CD14-positive monocyte (primary cell): ENCODE measurements around the gene CHST12. TPM values are rescaled to one million over a fixed set of nuclear protein-coding genes. Genes with fewer than 3 reads are reported as not detected.

Experiments used
- DNase-seq, 3 donors: peaks; one replicate each; pipeline ENCODE4 v3.0.0-alpha.2; 2011 to 2022
- H2AFZ ChIP-seq: 2 replicates; pipeline ENCODE4 v1.6.0; 2012; ENCODE audit warnings: mild to moderate bottlenecking, low read depth, low read length, inconsistent platforms; ENCODE audit not compliant: insufficient read depth, poor library complexity, severe bottlenecking
- H3K27ac ChIP-seq, 2 donors: 1 replicate in 1 of 2; 2 replicates in 1 of 2; pipeline ENCODE4 v1.5.1; 2012 to 2013; ENCODE audit warnings: low read length in 2 of 2, control low read depth in 1 of 2, inconsistent platforms in 1 of 2, low read depth in 1 of 2, mild to moderate bottlenecking in 1 of 2
- H3K27me3 ChIP-seq, 2 donors: one replicate each; pipeline versions ENCODE4 v1.6.0 to v1.6.1; 2011 to 2013; ENCODE audit warnings: low read length in 2 of 2; ENCODE audit not compliant: control insufficient read depth in 2 of 2, insufficient read depth in 2 of 2
- H3K36me3 ChIP-seq, 2 donors: replicated peaks in 1 of 2; 1 replicate in 1 of 2; 2 replicates in 1 of 2; pipeline versions ENCODE4 v1.5.1 to v1.6.1; 2012 to 2013; ENCODE audit warnings: low read length in 2 of 2, control low read depth in 1 of 2, inconsistent platforms in 1 of 2, mild to moderate bottlenecking in 1 of 2; ENCODE audit not compliant: insufficient read depth in 2 of 2, control insufficient read depth in 1 of 2
- H3K4me1 ChIP-seq, 2 donors: 1 replicate in 1 of 2; 2 replicates in 1 of 2; pipeline versions ENCODE4 v1.5.1 to v1.6.1; 2012 to 2013; ENCODE audit warnings: low read length in 2 of 2, control low read depth in 1 of 2, inconsistent platforms in 1 of 2, mild to moderate bottlenecking in 1 of 2, moderate library complexity in 1 of 2; ENCODE audit not compliant: insufficient read depth in 2 of 2, control insufficient read depth in 1 of 2
- H3K4me2 ChIP-seq: replicated peaks from 2 replicates; pipeline ENCODE3; 2012; ENCODE audit warnings: low read length, moderate library complexity, mild to moderate bottlenecking; ENCODE audit not compliant: poor library complexity, severe bottlenecking; ENCODE audit errors: extremely low read depth
- H3K4me3 ChIP-seq, 3 experiments: fragments of 200-600 bp in 1 of 3; sonication (generic) in 1 of 3; replicated peaks in 1 of 3; 1 replicate in 2 of 3; 2 replicates in 1 of 3; pipeline ENCODE4 v1.5.1; 2011 to 2013; ENCODE audit warnings: low read length in 3 of 3, mild to moderate bottlenecking in 3 of 3, control low read depth in 2 of 3, low read depth in 2 of 3, inconsistent platforms in 1 of 3, moderate library complexity in 1 of 3
- H3K79me2 ChIP-seq: 2 replicates; pipeline ENCODE4 v1.6.0; 2012; ENCODE audit warnings: mild to moderate bottlenecking, control low read depth, inconsistent platforms, low read length, moderate library complexity; ENCODE audit not compliant: insufficient read depth
- H3K9ac ChIP-seq: 2 replicates; pipeline ENCODE4 v1.6.0; 2017; ENCODE audit warnings: low read length, mild to moderate bottlenecking; ENCODE audit not compliant: insufficient read depth, poor library complexity, severe bottlenecking
- H3K9me3 ChIP-seq, 2 donors: replicated peaks in 1 of 2; 1 replicate in 1 of 2; 2 replicates in 1 of 2; pipeline versions ENCODE4 v1.5.1 to v1.6.1; 2012 to 2013; ENCODE audit warnings: low read length in 2 of 2, control low read depth in 1 of 2; ENCODE audit not compliant: control insufficient read depth in 1 of 2, insufficient read depth in 1 of 2
- H4K20me1 ChIP-seq: 2 replicates; pipeline ENCODE4 v1.6.0; 2012; ENCODE audit warnings: mild to moderate bottlenecking, low read length, control low read depth, moderate library complexity; ENCODE audit not compliant: insufficient read depth
- H3K27ac Mint-ChIP-seq, 7 donors: one replicate each; pipeline ENCODE4 v1.8.0; 2020; ENCODE audit warnings: mild to moderate bottlenecking in 7 of 7, mixed read lengths in 7 of 7, moderate library complexity in 6 of 7, inconsistent platforms in 2 of 7
- H3K27me3 Mint-ChIP-seq, 3 donors: one replicate each; pipeline ENCODE4 v1.8.0; 2021 to 2022; ENCODE audit warnings: low read depth in 3 of 3, mild to moderate bottlenecking in 3 of 3, mixed read lengths in 3 of 3, moderate library complexity in 3 of 3, inconsistent platforms in 1 of 3
- H3K36me3 Mint-ChIP-seq, 2 donors: one replicate each; pipeline ENCODE4 v1.8.0; 2020; ENCODE audit warnings: mixed read lengths in 2 of 2, inconsistent platforms in 1 of 2, mild to moderate bottlenecking in 1 of 2
- H3K4me1 Mint-ChIP-seq: one replicate; pipeline ENCODE4 v1.8.0; 2020; ENCODE audit warnings: mild to moderate bottlenecking, mixed read lengths
- H3K4me3 Mint-ChIP-seq, 2 donors: one replicate each; pipeline ENCODE4 v1.8.0; 2020; ENCODE audit warnings: mild to moderate bottlenecking in 2 of 2, mixed read lengths in 2 of 2, moderate library complexity in 1 of 2
- H3K9me3 Mint-ChIP-seq, 7 donors: one replicate each; pipeline ENCODE4 v1.8.0; 2020 to 2022; ENCODE audit warnings: mixed read lengths in 7 of 7, mild to moderate bottlenecking in 6 of 7, moderate library complexity in 6 of 7, inconsistent platforms in 2 of 7
- CTCF ChIP-seq: fragments of 200-600 bp; IDR thresholded peaks from one replicate; pipeline ENCODE4 v1.8.0; 2022; ENCODE audit warnings: antibody characterized with exemption, mild to moderate bottlenecking
- WGBS: methylation state at CpG from one replicate; pipeline ENCODE4 v1.1.5; 2013; ENCODE audit warnings: missing lambda C conversion rate; ENCODE audit not compliant: insufficient coverage; 5-methylcytosine and 5-hydroxymethylcytosine counted together
- intact Hi-C, 2 donors: fragments of 100-400 bp; cut with micrococcal nuclease; formaldehyde crosslinking; loops; one replicate each; pipeline versions ENCODE4 v1.15.0 to v1.15.1; 2023
- polyA plus RNA-seq, 3 donors: library from polyadenylated mRNA; depleted of rRNA in 1 of 3; unstranded in 2 of 3; stranded (reverse) in 1 of 3; fragments of 300-500 nt in 2 of 3; fragments of >200 nt in 1 of 3; fragmentation: Illumina TruSeq in 2 of 3; gene quantifications; 1 replicate in 2 of 3; 2 replicates in 1 of 3; pipeline ENCODE4 v1.2.3, GENCODE V29; 2012 to 2021

CHST12 gene
- polyA plus RNA-seq, 3 donors: 5.8 to 10.6 (median 7.5) TPM

- peaks cover 83 to 99% of the 10 kb centered on the region in 2 donors for H3K36me3 Mint-ChIP-seq
- H3K9me3 ChIP-seq: no peaks in the 10 kb centered on the region
- H3K27me3 ChIP-seq: no peaks in the 10 kb centered on the region
- peaks cover 52% of the 10 kb centered on the region for H4K20me1 ChIP-seq
- H3K27me3 Mint-ChIP-seq: peaks cover 0 to 6% (median 0%) of the 10 kb centered on the region in 3 donors
- no peak overlapping the region for H2AFZ ChIP-seq
- peaks cover 33% of the 10 kb centered on the region for H3K79me2 ChIP-seq
- DNase-seq: no peak
- H3K4me3 Mint-ChIP-seq: no peak overlapping the region
- intact Hi-C loops: no loop called here
- no peak overlapping the region for H3K9ac ChIP-seq
- no peak for TF ChIP-seq CTCF
- no peak overlapping the region for H3K4me2 ChIP-seq
- no peaks in the 10 kb centered on the region for H3K4me1 Mint-ChIP-seq
- H3K27ac ChIP-seq: no peak overlapping the region
- WGBS: 95% methylated on average over 10 of the region's 14 CpGs
- H3K4me1 ChIP-seq: no peaks in the 10 kb centered on the region
- H3K36me3 ChIP-seq: peaks cover 91 to 97% of the 10 kb centered on the region in 2 donors
- no peak overlapping the region for H3K4me3 ChIP-seq
- H3K27ac Mint-ChIP-seq: no peak overlapping the region
- H3K9me3 Mint-ChIP-seq: peaks cover 0 to 7% (median 0%) of the 10 kb centered on the region in 7 donors
Measured at GRCh38 chr7:2373124-2373556, 30.3 kb upstream of the CHST12 start.

- WGBS: 96% methylated on average over 6 of the region's 7 CpGs
- Histone ChIP-seq H3K27ac (no peak overlapping the region), H3K4me1 (no peaks in the 10 kb centered on the region), H2AFZ (no peak overlapping the region), H3K36me3 (peaks cover 91 to 97% of the 10 kb centered on the region in 2 donors), H3K9ac (no peak overlapping the region), H3K4me3 (no peak overlapping the region), H3K79me2 (peaks cover 33% of the 10 kb centered on the region), H4K20me1 (peaks cover 54% of the 10 kb centered on the region), H3K4me2 (no peak overlapping the region), H3K27me3 (no peaks in the 10 kb centered on the region), H3K9me3 (no peaks in the 10 kb centered on the region)
- Mint-ChIP-seq H3K27ac (peak overlapping the region in 1 of 7 donors; percentile 21), H3K9me3 (peaks cover 0 to 8% (median 0%) of the 10 kb centered on the region in 7 donors), H3K36me3 (peaks cover 83 to 99% of the 10 kb centered on the region in 2 donors), H3K27me3 (peaks cover 0 to 6% (median 0%) of the 10 kb centered on the region in 3 donors), H3K4me3 (no peak overlapping the region), H3K4me1 (no peaks in the 10 kb centered on the region)
- intact Hi-C loops: no loop called here
- TF ChIP-seq CTCF: no peak
- no peak for DNase-seq
Measured at GRCh38 chr7:2373646-2374045, 29.8 kb upstream of the CHST12 start.
